ENCODE results near the gene TRPV2.

Gene TRPV2

GRCh38 chr17:16459271-16459670 lies 43.9 kb downstream of the TRPV2 start:
- no peak for DNase-seq (ENCODE audit: low spot score)

- no peak for DNase-seq (ENCODE audit: low spot score)
Measured at GRCh38 chr17:16459855-16460550, 44.6 kb downstream of the TRPV2 start.

DNA sequence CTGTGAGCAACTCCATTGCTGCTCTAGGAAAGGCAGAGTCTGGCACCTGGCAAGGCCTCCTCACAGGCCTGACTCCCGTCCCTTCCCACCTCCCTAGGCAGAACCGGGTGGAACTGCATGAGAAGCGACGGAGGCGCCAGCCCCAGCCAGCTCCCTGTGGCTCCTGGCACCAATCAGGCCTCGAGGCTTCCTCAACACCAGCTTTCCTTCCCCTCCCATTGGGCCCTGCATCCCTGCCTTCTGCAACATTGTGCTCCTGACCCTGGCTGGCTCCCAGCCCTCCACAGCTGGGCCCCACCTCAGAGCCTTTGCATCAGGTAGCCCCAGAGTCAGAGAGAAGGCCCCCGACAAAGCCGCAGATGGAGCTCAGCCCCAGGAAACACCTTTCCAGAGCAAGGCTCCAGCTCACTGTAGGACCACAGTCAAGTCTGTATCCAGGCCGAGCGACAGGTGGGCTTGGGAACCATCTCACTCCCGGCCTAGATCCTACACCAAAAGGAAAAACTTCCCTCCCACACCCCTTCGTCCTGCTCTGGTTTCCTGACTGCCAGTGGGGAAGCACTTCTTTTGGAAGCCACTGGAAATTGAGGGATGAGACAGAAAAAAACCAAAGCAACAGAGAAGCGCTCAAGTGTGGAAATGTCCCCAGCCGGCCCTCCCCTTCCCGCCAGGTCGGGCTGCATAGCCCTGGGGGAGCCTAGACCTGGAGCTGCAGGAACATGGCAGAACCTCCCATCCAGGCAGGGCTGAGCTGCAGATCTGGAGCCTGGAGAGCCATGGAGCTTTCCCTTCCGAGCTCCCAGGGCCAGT lies 45.6 kb downstream of the TRPV2 start:
- no peak for DNase-seq (ENCODE audit: low spot score)

DNA sequence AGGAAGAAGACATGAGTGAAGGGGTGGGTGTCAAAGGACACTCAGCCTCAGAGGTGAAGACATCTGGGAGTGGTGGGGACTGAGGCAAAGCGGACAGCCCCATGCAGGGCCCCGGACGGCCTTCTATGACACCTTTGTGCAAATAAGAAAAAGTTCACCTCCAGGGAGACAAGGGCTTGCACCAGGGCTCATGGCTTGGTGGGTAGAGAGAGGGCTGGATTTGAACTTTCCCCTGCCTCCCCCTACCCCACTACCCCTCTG lies 46.2 kb downstream of the TRPV2 start:
- no peak for DNase-seq (ENCODE audit: low spot score)

- DNase-seq (ENCODE audit: low spot score) = no peak
Measured at GRCh38 chr17:16462070-16462864, 46.9 kb downstream of the TRPV2 start.

DNA sequence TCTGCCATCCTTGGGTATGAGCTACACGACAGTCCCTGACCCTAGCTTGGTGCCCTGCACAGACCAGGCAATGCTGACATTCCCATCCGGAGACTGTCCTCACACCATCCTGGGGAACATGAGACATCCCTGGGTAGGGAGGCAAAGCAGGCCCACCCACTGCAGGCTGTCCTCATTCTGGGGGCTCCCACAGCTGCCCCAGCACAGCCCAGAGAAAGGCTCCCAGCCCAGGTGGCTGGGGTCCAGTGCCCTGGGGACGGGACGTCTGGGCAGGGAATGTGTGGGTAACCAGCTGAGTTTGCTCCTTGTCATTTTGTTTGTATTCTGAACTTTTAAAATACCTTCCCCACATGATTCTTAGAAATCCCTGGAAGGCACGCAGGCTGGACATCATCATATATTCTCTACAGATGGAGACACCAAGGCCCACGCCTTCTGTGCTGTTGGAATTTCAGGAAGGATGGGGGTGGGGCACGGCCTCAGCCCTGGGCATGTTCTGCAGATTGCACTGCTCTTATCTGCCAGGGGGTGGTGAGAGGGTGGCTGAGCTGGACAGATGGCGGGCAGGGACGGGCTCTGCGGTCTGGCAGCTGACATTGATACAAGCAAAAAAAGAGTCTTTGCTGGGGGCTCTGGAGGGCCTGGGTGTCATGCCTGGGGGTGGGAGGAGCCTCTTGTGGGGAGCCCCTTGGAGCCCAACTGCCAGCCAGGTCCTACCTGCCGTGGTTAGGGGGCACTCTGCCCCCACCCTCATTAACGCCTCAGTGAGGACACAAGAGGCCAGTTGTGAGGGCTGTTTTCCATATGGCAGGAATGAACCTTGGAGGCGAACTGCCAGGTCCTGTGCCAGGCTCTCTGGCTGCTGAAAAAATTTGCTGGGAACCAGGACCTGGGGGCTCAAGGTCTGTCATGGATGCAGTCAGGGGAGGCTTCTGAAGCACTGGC lies 48.3 kb downstream of the TRPV2 start:
- DNase-seq (ENCODE audit: low spot score) = no peak

DNA sequence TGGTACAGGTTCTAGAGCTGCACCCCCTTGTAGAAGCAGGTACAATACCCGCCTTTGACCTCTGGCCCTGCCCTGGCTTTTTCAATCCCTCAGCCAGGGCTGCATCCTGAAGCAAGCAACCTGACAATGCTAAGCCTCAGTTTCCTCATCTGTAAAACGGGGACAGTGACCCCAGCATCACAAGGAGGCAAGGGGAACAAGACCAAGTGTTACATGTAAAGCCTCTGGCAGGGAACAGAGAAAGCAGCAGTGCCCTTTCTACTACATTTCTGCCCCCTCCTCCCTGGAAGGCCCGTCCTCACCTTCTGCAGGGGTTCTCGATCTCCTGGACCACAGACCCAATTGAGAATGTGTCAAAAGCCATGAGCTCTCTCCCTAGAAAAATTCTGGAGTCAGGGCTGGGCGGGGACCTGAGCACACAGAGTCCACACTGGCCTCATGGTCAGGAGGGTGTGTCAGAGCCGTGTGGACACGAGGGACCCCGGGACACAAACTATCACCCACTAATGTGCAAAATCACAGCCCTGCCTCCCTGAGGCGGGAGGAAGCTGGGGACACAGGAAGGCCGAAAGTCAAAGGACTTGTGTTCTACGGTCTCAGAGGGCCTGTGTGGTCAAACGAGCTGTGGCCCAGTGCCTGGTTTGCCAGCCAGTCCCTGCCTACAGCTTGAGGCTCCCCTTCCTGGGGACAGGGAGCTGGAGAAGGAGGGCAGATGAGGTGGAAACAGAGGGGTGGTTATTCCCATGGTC lies 49.1 kb downstream of the TRPV2 start:
- no peak for DNase-seq (ENCODE audit: low spot score)

- no peak for DNase-seq (ENCODE audit: low spot score)
Measured at GRCh38 chr17:16465052-16465312, 49.6 kb downstream of the TRPV2 start.

DNA sequence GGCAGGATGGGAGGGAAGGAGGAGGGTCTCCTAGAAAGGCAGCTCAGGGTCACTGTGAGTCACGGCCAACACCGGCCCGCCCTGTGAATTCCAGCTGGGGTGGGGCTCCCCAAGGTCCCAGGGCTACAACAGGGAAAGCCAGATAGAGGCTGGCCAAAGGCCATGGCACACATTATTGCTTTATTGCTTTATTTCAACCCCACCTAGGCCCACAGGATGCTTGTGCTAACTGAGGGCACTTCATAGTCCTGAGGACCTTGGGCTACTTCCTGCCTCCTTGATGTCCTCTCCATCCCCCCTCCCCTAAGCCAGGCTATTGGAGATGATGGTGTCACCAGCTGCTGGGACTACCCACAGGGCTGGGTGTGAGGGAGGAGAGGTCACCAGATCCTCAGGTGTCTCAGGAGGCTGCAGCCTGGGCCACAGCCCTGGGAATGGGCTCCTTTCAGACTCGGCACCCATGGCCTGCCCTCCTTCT lies 50.5 kb downstream of the TRPV2 start:
- no peak for DNase-seq (ENCODE audit: low spot score)

- no peak for DNase-seq (ENCODE audit: low spot score)
Measured at GRCh38 chr17:16466407-16466806, 51.0 kb downstream of the TRPV2 start.

- DNase-seq (ENCODE audit: low spot score) = no peak
Measured at GRCh38 chr17:16467044-16467443, 51.7 kb downstream of the TRPV2 start.

- no peak for DNase-seq (ENCODE audit: low spot score)
Measured at GRCh38 chr17:16467886-16468285, 52.5 kb downstream of the TRPV2 start.

- no peak for DNase-seq (ENCODE audit: low spot score)
Measured at GRCh38 chr17:16468428-16468992, 53.1 kb downstream of the TRPV2 start.

GRCh38 chr17:16470265-16470664 lies 54.9 kb downstream of the TRPV2 start:
- DNase-seq (ENCODE audit: low spot score) = peak; percentile 58

- no peak for DNase-seq (ENCODE audit: low spot score)
Measured at GRCh38 chr17:16471295-16471694, 55.9 kb downstream of the TRPV2 start.

DNA sequence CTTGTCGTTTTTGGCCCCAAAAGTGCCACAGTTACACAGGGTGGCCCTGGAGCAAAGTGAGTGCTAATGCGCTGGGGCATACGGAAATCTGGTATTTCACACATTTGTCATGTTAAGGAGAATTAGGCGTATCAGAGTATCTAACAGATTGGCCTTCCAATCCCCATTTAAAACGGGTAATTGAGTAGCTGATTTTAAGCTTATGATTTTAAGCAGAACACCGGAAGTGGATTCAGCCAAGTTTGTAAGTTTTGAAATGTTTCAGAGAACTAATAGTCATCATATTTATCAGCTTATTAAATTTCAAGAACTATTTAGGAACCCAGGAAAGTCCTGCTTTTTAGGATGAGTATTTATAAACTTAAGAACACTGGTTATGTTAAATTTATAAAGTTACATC lies 57.2 kb downstream of the TRPV2 start:
- no peak for DNase-seq (ENCODE audit: low spot score)

DNA sequence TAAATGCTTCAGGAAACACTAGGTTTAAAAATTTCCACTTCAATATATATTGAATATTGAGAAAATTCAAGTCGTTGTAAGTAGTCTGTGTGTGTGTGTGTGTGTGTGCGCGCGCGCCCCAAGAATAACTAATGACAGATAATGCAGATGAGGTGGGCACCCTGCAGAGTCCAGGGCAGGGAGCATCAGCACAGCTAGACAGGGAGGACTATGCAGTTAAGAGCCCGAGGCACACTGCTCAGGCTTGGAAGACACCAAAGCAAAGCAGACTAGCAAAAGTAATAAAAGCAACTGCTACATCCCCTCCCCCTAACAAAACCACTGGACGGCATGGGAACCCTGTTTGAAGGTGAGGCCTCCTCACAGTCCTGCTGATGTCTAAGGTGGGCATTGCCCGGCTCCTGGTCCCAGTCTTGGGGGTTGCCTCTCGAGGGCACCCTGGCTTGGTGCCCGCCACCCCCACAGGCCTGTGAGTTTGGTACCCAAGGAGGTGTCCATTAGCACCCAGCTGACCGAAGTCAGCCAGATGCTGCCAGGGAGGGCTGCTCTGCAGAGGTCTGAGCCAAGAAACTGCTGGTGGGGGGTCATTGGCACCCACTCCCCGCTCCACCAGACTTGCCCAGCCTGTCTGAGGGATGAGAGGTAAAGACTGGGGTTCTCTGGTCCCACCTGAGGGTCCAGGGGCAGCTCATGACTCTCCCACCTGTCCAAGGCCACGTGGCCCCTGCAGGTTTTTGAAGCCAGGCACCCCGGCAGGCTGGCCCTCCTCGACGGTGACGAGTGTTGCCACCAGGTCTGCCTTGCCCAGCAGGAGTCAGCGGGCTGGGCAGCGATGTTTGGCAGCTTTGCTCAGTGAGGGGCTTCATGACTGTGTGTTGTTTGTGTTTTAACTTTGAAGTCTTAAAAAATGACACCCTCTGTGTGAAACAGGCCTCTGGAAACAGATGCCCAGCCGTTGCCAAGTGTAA lies 58.0 kb downstream of the TRPV2 start:
- no peak for DNase-seq (ENCODE audit: low spot score)

DNA sequence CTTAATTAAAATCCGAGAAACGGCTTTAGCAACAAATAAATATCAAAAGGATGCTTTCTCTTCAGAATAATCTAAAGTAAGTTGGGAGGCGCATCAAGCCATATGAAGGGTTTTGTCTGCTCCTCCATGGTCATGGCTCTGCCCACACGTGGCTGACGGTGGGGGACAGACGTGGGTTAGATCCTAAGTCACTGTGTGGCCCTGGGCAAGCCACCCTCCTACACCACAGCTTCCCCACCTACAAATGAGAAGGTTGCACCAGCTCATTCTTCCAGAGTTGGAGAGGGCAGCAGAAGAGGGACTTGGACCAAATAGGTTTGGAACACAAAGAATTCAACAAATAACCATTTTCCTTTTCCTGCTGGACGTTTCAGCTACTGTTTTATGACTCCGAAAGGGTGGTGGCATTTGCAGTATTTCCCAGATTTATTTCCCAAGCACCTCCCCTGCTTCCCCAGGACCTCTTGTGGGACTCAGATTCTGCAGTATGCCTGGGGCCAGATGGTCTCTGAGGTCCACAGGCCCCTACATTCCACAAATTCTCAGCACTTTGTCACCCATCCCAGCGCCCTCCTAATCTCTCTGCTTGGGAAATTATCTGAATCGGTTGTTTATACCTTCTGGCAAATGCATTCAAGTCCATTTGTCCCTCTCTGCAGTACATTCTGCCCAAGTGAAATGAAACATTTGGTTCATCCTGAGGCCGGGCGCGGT lies 58.8 kb downstream of the TRPV2 start:
- DNase-seq (ENCODE audit: low spot score) = no peak

DNA sequence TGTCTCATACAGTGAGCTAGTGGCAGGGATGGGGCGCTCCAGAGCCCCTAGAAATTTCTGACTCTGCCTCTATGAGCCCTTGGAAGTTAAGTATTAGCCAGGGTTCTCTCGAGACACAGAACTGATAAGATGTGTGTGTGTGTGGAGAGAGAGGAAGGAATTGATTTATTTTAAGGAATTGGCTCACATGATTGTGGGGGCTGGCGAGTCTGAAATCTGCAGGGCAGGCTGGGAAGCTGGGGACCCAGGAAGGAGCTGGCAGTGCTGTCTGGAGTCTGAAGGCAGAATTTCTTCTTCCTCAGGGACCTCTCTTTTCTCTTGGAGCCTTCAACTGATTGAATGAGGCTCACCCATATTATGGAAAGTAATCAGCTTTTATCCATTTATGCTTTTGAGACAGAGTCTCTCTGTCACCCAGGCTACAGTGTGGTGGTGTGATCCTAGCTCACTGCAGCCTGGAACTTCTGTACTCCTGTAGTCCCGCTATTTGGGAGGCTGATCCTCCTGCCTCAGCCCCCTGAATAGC lies 59.9 kb downstream of the TRPV2 start:
- no peak for DNase-seq (ENCODE audit: low spot score)

All from Ammon's horn (tissue), 1 donor.